ENCODE measurements around the gene ANKRD13B.

DNA sequence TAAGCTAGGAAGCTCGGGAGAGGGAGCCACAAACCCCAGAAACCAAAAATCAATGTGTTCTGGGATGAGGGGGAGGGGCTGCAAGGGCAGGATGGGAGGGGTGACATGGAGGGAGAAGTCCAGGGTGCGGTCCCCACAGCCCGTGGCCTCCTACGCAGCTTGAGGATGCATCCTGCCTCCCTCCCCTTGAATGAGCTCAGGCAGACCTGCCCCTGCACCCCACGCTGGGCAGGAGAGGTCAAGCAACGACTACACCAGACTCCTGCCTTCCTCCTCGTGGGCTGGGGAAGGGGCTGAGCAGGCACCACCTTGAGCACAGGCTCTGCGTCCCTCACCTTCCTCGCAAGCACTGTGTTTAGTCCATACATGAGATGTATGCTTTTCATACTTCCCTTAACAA is 3.9 kb downstream of the ANKRD13B start:
- TF ChIP-seq, protein P1, sequence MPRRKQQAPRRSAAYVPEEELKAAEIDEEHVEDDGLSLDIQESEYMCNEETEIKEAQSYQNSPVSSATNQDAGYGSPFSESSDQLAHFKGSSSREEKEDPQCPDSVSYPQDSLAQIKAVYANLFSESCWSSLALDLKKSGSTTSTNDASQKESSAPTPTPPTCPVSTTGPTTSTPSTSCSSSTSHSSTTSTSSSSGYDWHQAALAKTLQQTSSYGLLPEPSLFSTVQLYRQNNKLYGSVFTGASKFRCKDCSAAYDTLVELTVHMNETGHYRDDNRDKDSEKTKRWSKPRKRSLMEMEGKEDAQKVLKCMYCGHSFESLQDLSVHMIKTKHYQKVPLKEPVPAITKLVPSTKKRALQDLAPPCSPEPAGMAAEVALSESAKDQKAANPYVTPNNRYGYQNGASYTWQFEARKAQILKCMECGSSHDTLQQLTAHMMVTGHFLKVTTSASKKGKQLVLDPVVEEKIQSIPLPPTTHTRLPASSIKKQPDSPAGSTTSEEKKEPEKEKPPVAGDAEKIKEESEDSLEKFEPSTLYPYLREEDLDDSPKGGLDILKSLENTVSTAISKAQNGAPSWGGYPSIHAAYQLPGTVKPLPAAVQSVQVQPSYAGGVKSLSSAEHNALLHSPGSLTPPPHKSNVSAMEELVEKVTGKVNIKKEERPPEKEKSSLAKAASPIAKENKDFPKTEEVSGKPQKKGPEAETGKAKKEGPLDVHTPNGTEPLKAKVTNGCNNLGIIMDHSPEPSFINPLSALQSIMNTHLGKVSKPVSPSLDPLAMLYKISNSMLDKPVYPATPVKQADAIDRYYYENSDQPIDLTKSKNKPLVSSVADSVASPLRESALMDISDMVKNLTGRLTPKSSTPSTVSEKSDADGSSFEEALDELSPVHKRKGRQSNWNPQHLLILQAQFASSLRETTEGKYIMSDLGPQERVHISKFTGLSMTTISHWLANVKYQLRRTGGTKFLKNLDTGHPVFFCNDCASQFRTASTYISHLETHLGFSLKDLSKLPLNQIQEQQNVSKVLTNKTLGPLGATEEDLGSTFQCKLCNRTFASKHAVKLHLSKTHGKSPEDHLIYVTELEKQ (tag by site-specific recombination; IDR thresholded peaks at IDR 0.05; ENCODE audit: borderline replicate concordance) = no peak
- TF ChIP-seq TCF7L2 (IDR thresholded peaks at IDR 0.05; ENCODE audit: borderline replicate concordance, low read depth, low read length) (no peak), ZNF214 (tag by site-specific recombination; IDR thresholded peaks at IDR 0.05; ENCODE audit: borderline replicate concordance) (no peak), HOXA7 (CRISPR knock-in tag; IDR thresholded peaks at IDR 0.05; ENCODE audit: borderline replicate concordance) (no peak), ZNF324 (tag by site-specific recombination; IDR thresholded peaks at IDR 0.05) (no peak), ZNF138 (tag by site-specific recombination; IDR thresholded peaks at IDR 0.05; ENCODE audit: borderline replicate concordance) (no peak)
- TF ChIP-seq, protein P2, sequence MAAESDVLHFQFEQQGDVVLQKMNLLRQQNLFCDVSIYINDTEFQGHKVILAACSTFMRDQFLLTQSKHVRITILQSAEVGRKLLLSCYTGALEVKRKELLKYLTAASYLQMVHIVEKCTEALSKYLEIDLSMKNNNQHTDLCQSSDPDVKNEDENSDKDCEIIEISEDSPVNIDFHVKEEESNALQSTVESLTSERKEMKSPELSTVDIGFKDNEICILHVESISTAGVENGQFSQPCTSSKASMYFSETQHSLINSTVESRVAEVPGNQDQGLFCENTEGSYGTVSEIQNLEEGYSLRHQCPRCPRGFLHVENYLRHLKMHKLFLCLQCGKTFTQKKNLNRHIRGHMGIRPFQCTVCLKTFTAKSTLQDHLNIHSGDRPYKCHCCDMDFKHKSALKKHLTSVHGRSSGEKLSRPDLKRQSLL (tag by site-specific recombination; IDR thresholded peaks at IDR 0.05) = no peak
- TF ChIP-seq, protein P3, sequence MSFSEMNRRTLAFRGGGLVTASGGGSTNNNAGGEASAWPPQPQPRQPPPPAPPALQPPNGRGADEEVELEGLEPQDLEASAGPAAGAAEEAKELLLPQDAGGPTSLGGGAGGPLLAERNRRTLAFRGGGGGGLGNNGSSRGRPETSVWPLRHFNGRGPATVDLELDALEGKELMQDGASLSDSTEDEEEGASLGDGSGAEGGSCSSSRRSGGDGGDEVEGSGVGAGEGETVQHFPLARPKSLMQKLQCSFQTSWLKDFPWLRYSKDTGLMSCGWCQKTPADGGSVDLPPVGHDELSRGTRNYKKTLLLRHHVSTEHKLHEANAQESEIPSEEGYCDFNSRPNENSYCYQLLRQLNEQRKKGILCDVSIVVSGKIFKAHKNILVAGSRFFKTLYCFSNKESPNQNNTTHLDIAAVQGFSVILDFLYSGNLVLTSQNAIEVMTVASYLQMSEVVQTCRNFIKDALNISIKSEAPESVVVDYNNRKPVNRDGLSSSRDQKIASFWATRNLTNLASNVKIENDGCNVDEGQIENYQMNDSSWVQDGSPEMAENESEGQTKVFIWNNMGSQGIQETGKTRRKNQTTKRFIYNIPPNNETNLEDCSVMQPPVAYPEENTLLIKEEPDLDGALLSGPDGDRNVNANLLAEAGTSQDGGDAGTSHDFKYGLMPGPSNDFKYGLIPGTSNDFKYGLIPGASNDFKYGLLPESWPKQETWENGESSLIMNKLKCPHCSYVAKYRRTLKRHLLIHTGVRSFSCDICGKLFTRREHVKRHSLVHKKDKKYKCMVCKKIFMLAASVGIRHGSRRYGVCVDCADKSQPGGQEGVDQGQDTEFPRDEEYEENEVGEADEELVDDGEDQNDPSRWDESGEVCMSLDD (tag by site-specific recombination; IDR thresholded peaks at IDR 0.05) = no peak
